Stimulated activated CD8-positive, alpha-beta memory T cell treated with anti-CD3 and anti-CD28 coated beads, Interleukin-12 subunit alpha, Interleukin-12 subunit beta, amount 100 ng/mL, for 1 hour (primary cell): Measurements from ENCODE around the gene FCMR.

Experiments
- DNase-seq: peaks from one replicate; pipeline ENCODE4 v3.0.0-alpha.2; 2020; ENCODE audit warnings: low read depth

FCMR gene

GRCh38 chr1:206921772-206922265 lies at the start of gene FCMR:
FCMR (minus strand) TSS chr1:206921941; CDS start chr1:206921854, 87 bp downstream.
- DNase-seq: peak; percentile 39

GRCh38 chr1:206971029-206971655 lies 49.4 kb upstream of the FCMR start:
- no peak for DNase-seq

GRCh38 chr1:206970446-206970845 lies 48.7 kb upstream of the FCMR start, which contains the start of gene FCAMR:
FCAMR (minus strand) TSS chr1:206970460; CDS start chr1:206970125, 335 bp downstream.
- DNase-seq: no peak

- DNase-seq: no peak
Measured at GRCh38 chr1:206969090-206969489, 47.3 kb upstream of the FCMR start.

GRCh38 chr1:206967096-206967849 lies 45.5 kb upstream of the FCMR start:
- no peak for DNase-seq

- DNase-seq: no peak
Measured at GRCh38 chr1:206965781-206966180, 44.0 kb upstream of the FCMR start.

- DNase-seq: no peak
Measured at GRCh38 chr1:206963740-206964139, 42.0 kb upstream of the FCMR start.

- no peak for DNase-seq
Measured at GRCh38 chr1:206963119-206963712, 41.5 kb upstream of the FCMR start.

GRCh38 chr1:206962272-206962671 lies 40.5 kb upstream of the FCMR start:
- no peak for DNase-seq

GRCh38 chr1:206961668-206962067 lies 39.9 kb upstream of the FCMR start:
- no peak for DNase-seq

- DNase-seq: no peak
Measured at GRCh38 chr1:206960676-206961386, 39.1 kb upstream of the FCMR start.

GRCh38 chr1:206958144-206958543 lies 36.4 kb upstream of the FCMR start:
- no peak for DNase-seq

GRCh38 chr1:206957639-206958038 lies 35.9 kb upstream of the FCMR start:
- no peak for DNase-seq

GRCh38 chr1:206955476-206956451 lies 34.0 kb upstream of the FCMR start:
- DNase-seq: no peak

GRCh38 chr1:206954459-206955342 lies 33.0 kb upstream of the FCMR start:
- no peak for DNase-seq

- no peak for DNase-seq
Measured at GRCh38 chr1:206953626-206954025, 31.9 kb upstream of the FCMR start.

- no peak for DNase-seq
Measured at GRCh38 chr1:206953126-206953525, 31.4 kb upstream of the FCMR start.

- no peak for DNase-seq
Measured at GRCh38 chr1:206952171-206952570, 30.4 kb upstream of the FCMR start.

- no peak for DNase-seq
Measured at GRCh38 chr1:206951318-206952100, 29.8 kb upstream of the FCMR start.
